ENCODE data around the gene FBXL4.

GRCh38 chr6:98976674-98977385 is 29.1 kb upstream of the FBXL4 start:
- TF ChIP-seq CTCF (conservative IDR thresholded peaks at IDR 0.05; ENCODE audit: low read length): no peak
- TF ChIP-seq EZH2phosphoT487 (IDR thresholded peaks at IDR 0.05; ENCODE audit: borderline replicate concordance): no peak
